Measurements from ENCODE around the gene RNF207. TPM values are rescaled to one million over a fixed set of nuclear protein-coding genes. Genes with fewer than 3 reads are reported as not detected.

RNF207 gene
- total RNA-seq, 1 experiment from 2014 or later = 2.9 TPM

DNA sequence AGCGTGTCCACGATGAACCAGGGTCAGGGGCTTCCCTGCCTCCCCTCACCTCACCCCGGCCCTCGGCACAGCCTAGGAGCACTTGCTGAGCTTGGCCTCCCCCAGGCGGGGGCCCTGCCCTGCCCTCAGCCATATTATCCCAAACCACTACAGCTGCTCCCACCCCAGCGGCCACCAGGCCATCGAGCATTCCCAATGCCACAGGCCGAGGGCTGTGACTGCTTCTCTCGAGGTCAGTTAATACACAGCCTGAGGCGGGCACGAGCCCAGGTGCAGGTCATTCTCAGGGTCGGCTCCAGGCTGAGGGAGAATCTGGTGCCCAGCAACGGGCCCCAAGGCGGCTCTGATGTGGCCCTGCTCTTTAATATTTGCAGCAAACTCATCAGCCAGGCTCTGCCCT, 63.4 kb downstream of the RNF207 start:
- no peak for DNase-seq (ENCODE audit: low read depth, low spot score)
- in situ Hi-C loops (cut with HindIII; ENCODE audit: low pct_unique_long_range_greater_than_20kb, low sequenced_read_pairs) = no loop called here

DNA sequence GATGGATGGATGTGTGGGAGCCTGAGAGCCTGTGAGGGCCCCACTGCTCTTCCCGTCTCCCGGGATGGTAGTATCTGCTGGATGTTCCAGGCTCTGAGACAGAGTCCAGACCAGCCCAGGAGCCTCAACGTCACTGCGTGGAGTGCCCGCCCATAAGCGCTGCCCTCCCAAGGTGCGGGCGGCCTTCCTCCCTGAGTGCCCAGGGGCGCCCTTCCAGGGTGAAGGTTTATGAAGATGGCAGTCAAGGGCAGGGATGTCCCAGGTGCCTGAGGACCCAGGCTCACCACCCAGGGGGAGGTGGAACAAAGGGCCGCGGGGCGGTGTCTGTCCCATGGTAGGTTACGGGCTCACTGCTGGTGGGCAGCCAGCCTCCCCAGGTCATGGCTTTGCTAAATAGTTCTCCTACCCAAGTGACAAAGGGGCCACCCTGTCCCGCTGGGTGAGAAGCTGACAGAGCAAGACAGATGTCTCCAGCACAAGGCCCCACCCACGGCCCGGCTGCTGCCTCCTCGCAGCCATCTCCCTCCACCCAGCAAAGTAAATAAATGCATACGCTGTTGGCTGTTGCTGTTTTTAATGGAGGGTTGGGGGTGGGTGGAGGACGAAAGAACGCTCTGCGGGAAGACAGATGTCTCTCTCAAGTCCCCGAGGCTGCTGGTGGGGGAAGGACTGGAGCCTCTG, 63.9 kb downstream of the RNF207 start:
- in situ Hi-C loops (cut with HindIII; ENCODE audit: low pct_unique_long_range_greater_than_20kb, low sequenced_read_pairs) = no loop called here
- no peak for DNase-seq (ENCODE audit: low read depth, low spot score)

DNA sequence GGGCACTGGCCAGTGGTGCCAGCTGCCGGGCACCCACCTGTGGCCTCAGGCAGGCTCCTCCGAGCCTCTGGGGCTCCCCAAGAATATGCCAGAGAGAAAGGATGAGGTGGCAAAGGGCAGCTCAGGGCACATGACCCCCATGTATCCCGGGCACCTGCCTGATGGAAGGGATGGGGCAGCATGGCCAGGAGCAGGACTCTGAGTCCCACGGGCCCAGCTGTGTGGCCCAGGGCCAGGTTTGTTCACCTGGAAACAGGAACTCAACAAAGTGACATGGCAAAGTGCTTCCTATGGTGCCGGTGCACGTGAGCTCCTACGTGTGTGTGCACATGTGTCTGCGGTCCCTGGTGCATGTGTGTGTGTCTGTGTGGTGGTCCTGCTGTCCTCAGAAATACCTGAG, 64.5 kb downstream of the RNF207 start:
- no peak for DNase-seq (ENCODE audit: low read depth, low spot score)
- in situ Hi-C loops (cut with HindIII; ENCODE audit: low pct_unique_long_range_greater_than_20kb, low sequenced_read_pairs) = no loop called here

Other genes with a start within 250 kb of the RNF207 start
- 3.4 and 5.9 TPM in 2 replicates for gene NPHP4, start 213.7 kb upstream of the RNF207 start, total RNA-seq (2014; rRNA removed; shearing (Covaris generic))
- gene KCNAB2, start 160.2 kb upstream of the RNF207 start, total RNA-seq (2014; rRNA removed; shearing (Covaris generic)) = 70.3 and 73.6 TPM in 2 replicates
- gene CHD5, start 25.8 kb upstream of the RNF207 start, total RNA-seq (2014; rRNA removed; shearing (Covaris generic)) = 0.08 and 0.13 TPM in 2 replicates
- gene RPL22, start 6.5 kb upstream of the RNF207 start, total RNA-seq (2014; rRNA removed; shearing (Covaris generic)) = 222 and 233 TPM in 2 replicates
- 88.6 and 97.1 TPM in 2 replicates for gene ICMT, start 29.8 kb downstream of the RNF207 start, total RNA-seq (2014; rRNA removed; shearing (Covaris generic))
- gene HES3, start 38.1 kb downstream of the RNF207 start, total RNA-seq (2014; rRNA removed; shearing (Covaris generic)) = not detected in 2 replicates
- gene GPR153, start 55.0 kb downstream of the RNF207 start, total RNA-seq (2014; rRNA removed; shearing (Covaris generic)) = 3.4 and 4.7 TPM in 2 replicates
- 125 and 132 TPM in 2 replicates for gene ACOT7, start 187.6 kb downstream of the RNF207 start, total RNA-seq (2014; rRNA removed; shearing (Covaris generic))
- 1.1 and 2.4 TPM in 2 replicates for gene HES2, start 213.8 kb downstream of the RNF207 start, total RNA-seq (2014; rRNA removed; shearing (Covaris generic))
- 0.40 and 0.96 TPM in 2 replicates for gene ESPN, start 218.7 kb downstream of the RNF207 start, total RNA-seq (2014; rRNA removed; shearing (Covaris generic))